ENCODE measurements around the gene LRRTM4.
"Not testable (repeated sequence)": the region's sequence is repeated elsewhere in the genome, so short reads cannot be mapped to it uniquely, and the experiment has no call there.

LRRTM4 gene

DNA sequence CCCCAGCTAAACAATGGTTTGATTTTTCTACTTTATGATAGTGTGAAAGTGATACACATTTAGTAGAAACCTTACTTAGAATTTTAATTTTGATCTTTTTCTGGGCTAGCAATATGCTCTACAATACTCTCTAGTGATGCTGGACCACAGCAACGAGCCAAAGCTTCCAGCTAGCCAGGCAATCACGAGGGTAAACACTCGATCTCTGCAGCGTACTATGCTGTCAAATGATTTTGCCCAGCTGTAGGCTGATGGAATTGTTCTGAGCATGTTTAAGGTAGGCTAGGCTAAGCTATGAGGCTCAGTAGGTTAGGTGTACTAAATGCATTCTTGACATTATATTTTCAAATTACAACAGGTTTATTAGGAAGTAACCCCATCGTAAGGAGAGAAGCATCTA, 207.5 kb downstream of the LRRTM4 start:
- DNase-seq (ENCODE audit: low spot score) = no peak

DNA sequence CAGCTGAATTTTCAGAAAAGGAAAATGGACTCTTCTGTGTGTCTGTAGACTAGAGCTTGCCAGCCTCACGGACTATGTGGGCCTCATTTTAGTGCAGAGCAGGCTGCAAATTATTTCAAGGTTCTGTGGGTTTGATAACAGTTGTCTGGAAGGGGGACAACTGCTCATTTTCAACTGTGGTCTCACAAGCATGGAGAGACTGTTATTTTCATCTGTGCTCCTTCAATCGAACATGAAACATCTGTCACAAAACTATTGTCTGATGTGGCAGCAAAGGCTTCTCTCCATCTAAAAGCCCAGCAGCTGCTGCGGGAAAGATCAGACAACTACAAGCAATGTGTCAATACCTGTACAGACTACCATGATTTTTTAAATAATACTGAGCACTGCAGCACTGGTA, 211.8 kb downstream of the LRRTM4 start:
- no peak for DNase-seq (ENCODE audit: low spot score)

DNA sequence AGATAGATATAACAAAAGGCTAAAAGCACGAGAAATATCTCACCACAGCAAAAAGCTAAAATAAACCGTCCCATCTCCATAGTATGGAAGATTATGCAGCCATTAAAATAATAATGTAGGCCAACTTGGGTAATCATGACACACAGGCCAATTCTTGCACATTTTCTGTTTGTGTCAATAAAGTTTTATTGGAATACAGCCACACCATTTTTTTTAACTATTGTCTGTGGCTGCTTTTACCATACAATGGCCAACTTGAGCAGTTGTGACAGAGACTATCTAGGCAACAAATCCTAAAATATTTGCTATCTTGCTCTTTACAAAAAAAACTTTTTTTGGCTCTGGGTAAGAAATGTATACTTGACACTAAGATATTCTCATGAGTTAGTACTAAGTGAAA, 212.5 kb downstream of the LRRTM4 start:
- no peak for DNase-seq (ENCODE audit: low spot score)

DNA sequence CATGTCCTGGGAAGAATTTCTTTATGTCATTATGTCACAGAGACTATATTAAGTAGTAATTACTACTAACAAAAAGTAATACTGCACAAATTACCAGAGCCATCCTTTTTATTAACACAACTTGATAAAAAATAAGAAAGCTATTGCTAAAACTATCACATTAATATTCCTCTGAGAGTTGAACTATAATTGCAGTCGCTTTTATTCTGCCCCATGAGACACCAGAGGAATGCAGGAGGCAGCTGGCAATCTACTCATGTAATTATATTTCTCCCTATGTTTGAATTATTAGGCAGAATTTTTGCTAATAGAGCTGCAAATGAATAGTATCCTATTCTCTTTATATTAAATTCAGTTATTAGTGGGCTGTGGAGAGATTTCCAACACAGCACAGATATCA, 220.7 kb downstream of the LRRTM4 start:
- no peak for DNase-seq (ENCODE audit: low spot score)

DNA sequence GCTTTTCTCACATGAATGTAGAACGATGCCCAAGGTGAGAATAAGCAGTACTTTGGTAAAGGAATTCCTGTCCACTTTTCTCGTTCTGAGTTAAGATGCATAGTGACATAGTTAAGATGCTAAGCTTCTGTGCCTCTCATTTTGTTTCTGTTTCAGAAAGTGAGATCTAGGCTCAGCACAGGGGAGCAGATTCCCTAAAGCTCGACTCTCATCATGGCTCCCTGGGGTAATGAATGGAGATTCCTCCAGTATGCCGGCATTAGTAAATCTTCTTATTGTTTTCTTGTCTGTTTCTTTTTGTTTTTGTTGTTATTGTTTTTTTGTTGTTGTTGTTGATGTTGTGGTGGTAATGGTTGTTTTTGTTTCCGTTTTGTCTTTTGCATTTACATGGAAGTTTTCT, 225.4 kb downstream of the LRRTM4 start:
- no peak for DNase-seq (ENCODE audit: low spot score)

DNA sequence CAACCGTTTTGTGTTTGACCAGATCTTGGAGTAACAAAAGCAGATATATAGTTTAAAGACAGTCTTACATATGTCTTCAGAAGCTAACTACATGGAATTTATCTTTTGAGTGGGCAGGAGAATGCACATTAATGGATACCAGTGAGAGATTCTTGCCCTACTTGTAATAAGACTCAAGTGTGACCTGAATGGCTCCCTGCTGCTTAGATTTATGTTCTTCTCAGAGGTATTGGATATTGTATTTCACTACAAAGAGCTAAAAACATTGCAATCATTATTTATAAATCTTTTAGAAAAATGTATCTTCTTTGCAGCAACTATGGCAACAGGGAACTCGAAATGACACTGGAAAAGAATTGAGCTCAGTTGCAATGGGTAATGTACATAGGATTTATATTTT, 227.7 kb downstream of the LRRTM4 start:
- no peak for DNase-seq (ENCODE audit: low spot score)

DNA sequence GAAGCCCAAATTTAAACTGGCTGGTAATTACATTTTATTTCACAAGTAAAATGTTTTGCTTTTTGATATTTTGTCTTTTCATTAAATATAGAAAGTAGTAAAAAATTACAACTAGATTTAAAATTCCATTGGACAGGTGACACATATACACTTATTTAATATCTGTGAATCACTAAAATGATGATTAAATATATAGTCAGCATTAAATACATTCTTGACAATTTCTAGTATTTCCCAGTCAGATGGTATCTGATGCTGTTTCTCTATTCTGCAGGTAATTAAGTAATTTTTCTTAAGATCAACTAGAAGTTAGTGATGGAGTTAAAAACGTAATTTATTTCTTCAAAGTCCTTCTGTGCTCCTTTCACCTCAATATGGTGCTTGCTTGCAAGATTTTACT, 237.8 kb downstream of the LRRTM4 start:
- DNase-seq (ENCODE audit: low spot score) = no peak

DNA sequence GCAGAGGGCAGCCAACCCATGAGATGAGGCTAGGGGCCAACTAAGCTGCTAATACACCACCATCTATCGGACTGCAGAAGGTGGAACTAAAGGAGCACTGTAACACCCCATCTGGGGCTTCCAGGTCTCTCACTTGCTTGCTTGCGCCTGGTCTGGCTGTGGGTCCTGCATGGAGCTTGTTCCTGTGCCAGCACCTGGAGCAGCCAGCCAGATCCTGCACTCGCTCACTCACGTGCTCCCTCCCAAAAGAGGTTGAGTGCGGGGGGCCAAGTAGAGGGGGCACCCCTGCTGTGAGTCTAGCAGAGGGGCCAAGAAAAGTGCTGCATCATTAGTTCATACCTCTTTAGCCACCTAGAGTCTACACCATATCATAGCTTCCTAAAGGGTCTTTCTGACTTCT, 250.9 kb downstream of the LRRTM4 start:
- no peak for DNase-seq (ENCODE audit: low spot score)

DNA sequence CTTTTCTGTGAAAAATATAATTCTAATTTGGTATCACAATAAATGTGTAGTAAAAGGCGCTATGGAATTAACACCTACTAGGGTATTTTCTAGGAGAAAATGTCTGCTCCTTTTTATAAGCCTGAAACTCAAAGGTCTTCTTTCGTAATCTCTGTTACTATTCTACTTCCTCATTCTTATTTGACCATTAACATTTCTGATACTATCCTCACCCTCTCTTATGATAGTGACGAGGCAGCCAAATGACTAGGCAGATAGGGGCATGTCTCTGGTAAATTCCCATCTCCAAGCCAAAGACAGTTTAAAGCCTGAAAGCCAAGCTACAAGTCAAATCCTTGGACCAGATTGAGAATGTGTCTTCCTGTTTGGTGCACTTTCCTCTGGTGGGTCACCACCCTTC, 251.7 kb downstream of the LRRTM4 start:
- DNase-seq (ENCODE audit: low spot score) = no peak

DNA sequence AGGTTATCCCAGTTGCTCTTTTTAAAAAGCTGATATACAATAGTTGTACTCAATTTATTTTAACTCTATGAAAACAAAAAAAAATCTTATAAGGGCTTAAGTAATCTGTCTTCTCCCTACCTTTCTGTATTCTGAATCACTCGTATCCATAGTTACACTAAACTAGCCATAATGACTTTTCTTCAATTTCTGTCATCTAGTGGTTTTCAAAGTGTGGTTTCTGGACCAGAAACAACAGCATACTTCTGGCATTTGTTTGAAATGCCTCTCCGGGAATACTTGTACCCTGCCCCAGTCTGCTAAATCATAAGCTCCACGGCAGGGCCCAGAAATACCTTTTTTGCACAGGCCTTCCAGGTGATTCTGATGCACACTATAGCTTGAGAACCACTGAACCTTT, 253.6 kb downstream of the LRRTM4 start:
- DNase-seq (ENCODE audit: low spot score) = no peak

DNA sequence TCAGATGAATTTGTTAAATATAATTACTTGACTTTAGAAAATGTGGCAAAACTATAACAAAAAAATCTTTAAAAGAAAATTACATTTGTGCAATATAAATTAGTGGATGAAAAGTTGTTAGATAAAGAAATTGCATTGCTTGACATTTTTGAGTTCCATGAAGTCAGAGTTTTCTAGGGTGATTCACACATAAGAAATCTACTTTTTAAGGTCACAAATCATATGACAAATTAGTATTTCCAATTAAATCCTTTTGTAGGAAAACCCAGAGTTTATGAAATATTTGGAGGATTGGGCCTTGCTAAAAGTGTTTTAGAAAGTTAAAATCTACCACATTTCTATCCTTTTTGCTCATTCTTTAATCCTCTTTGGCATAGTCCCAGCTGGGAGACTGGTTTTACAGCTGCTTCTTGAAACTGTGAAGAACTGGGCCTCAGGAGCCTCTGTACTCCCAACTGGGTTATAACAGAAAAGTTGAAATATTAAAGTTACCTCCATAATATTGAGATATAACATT, 289.2 kb downstream of the LRRTM4 start:
- no peak for DNase-seq (ENCODE audit: low spot score)

DNA sequence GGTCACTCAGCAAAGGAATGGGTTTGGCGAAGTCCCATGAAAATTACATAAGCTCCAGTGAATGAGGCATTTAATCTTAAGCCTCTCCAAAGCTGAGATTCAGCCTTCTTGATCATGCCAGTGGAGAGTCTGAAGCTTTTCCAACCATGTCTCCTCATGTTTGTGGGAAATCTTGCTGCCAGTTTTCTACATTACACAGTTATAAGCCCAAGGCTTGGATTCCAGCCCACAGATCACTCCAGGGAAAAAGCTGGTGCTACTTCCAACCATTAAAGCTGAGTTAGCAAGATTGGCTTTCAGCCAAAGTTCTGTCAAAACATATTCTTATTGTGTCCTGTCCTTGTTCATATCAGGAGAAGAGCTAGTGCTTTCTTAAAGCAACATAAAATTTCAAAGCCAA, 293.8 kb downstream of the LRRTM4 start:
- no peak for DNase-seq (ENCODE audit: low spot score)

DNA sequence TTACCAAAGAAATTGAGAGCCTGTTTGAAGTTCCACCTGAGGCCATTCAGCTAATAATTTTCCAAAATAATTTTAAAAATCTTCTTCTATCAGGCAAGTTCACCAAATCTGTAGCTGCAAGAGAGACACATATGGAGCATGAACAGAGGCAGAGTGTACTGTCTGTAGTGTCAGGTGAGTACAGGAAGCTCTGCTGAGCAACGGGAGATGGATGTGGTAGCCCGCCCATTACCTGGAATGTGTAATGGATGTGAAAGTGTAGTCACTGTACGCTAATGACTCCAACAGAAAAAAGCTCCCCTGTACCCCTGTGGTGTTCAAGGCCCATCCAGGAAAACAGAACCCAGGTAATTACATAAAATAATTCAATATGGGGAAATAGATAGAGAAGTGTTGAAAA, 311.5 kb downstream of the LRRTM4 start:
- no peak for DNase-seq (ENCODE audit: low spot score)

DNA sequence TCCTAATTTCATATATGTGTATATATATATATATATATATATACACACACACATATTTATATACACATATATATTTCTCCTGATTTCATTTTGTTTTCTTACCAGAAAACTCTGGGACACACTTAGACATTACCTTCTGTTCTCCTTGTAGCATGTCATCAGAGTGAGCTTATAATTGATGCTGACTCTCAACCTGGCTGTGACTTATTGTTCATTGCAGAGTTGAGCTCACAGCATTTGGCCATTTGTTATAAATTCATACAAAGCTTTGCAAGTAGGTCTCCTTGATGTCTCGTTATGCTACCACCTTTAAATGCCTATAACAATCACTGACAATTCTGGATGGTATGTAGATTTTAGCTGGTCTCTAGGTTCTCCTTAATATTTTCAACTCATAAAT, 314.8 kb downstream of the LRRTM4 start:
- no peak for DNase-seq (ENCODE audit: low spot score)

DNA sequence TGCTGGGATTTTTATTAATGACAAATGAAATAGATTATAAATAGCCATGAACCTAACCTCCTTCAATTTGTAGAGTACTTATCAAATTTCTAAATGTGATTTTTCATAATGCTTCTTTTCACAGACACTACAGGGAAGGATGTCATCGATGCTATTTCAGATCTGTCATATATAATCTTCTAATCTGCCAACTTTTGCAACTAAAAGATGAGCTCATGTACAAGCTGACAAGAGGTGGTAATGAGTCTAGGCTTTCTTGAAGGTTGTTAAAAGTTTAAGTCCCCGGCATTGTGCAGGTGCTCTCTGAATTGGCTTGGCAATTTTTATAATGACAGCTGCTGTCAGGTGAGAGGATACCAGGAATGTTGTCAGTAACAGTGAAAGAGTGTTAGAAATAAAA, 320.4 kb downstream of the LRRTM4 start:
- DNase-seq (ENCODE audit: low spot score) = no peak

DNA sequence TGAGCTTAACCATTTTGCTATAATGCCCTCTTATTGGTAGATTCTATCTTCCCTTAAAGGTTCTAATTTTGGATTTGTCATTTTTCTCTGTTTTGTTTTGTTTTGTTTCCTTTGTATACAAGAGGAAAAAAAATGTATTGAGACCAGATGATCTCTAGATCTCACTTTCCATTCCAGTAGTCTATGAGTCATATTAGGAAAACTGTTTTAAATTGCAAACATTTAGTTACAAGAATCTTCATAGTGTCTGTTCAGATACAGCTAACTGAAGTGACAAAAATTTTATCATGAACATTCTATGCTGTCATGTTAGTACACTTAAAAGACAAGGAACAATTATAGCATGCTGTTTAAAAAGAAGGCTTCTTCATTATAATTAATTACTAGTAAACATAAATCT, 322.8 kb downstream of the LRRTM4 start:
- DNase-seq (ENCODE audit: low spot score) = no peak

DNA sequence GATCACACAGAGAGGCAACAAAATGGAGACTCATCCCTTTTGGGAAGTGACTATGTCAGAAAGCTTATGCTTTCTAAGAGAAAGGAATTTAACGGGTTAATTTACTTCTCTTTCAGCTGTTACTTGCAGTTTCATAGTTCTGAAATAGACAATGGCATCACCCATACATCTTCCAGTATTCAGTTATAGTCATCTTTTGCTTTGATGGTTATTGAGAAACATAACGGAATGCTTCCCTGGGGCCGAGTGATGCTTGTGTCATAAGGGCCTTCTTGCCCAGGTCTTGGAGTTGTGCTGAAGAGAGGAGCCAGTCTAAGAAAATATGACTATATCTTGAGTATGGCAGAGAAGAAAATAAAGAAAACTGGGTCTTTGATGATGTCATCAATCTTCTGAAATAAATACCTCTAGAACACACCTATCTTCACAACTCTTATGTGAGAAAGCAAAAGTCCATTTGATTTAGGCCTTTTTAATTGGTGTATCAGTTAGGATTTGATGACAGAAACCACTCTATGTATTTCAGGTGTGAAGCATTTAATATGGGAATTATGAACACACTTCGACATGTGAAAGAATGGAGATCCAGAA, 328.2 kb downstream of the LRRTM4 start:
- no peak for DNase-seq (ENCODE audit: low spot score)

DNA sequence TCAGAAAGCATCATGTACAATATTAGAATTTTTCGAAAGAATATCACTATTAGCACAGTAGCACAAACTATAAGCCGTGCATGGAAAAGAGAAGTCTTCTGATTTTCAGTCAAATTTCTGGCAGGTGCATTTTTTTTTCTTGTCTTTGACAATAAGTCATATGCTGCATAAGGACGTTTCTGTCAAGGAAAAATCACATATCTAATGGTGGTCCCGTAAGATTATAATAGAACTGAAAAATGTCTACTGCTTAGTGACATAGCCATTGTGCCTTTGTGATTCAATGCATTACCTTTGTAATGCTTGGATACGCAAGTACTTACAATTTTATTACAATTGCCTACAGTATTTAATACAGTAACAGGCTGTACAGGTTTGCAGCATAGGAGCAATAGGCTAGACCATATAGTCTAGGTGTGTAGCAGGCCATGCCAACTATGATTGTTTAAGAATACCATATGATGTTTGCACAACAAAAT, 329.3 kb downstream of the LRRTM4 start:
- no peak for DNase-seq (ENCODE audit: low spot score)

DNA sequence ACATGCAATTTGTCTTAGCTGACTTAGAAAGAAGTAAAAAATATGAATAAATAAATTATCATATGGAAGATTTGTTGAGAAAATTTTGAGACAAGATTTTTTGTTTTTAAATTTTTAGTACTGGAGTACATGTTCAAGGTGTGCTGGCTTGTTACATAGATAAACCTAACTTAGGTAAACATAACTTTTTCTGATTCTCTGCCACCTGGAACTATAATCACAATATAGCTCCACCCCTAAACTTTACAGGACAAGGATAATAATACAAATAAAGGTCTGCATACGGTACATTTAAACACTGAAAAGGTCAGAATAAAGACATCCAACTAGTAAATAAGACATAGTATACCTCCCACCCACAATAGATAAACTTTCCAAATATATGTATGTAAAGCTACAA, 330.5 kb downstream of the LRRTM4 start:
- no peak for DNase-seq (ENCODE audit: low spot score)

DNA sequence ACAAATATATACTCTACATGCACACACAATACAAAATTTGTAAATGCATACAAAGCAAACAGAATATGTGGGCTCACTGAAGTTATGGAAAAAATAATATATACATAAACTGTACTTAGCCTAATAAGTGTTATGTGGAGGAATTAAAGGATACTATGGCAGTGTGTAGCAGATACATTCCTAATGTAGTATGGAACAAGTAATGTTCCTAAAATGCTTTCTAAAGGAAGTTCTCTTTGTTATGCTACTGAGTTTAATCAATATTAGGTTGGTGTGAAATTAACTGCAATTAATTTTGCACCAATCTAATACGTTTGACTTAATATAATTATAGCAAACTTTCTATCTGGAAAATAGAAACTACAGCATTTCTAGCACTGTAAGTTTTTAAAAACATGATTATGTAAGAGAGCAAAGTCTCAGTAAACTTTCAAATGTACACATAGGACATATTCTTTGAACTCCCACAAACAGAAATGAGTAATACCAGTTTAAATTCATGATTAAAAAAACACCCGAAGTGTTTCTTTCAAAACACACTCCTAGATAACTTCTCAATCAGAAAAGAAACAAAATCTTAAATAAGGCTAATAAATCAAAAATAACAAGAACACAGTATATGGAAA, 331.3 kb downstream of the LRRTM4 start:
- no peak for DNase-seq (ENCODE audit: low spot score)

DNA sequence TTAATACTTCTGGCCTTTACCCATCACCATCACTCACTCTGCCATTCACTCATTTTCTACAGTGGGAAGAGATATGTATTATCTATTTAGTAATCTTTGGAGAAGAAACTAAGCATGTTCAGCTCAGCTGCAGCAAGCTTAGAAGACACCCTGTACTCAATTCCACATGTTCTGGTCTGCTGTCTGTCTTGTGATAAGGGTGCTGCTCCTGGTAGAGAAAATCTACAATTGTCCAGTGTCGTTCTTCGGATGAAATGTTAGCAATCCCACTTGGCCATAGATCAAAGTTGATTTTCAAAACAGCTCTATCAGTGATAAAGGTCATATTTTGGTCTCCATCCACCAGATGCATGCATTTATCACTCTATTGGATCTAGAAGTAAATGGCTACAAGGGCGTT, 337.1 kb downstream of the LRRTM4 start:
- DNase-seq (ENCODE audit: low spot score) = no peak

DNA sequence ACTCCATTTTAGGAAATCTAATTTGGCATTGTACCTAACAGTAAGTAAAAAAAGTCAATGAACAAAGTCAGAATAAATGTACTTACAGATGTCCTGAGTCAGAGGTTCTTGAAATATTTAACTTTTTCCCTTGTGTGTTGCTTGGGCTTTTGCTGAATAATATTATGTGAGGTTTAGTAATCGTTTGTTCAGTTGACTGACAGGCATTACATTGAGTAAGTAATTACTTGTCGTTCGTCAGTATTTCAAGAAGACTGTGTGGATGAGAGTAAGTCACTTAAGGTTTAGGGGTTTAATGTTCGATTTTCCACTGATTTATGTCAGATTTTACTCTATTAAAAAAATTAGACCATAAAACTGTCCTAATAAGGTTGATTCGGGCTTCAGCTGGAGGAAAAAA, 342.9 kb downstream of the LRRTM4 start:
- DNase-seq (ENCODE audit: low spot score) = no peak

DNA sequence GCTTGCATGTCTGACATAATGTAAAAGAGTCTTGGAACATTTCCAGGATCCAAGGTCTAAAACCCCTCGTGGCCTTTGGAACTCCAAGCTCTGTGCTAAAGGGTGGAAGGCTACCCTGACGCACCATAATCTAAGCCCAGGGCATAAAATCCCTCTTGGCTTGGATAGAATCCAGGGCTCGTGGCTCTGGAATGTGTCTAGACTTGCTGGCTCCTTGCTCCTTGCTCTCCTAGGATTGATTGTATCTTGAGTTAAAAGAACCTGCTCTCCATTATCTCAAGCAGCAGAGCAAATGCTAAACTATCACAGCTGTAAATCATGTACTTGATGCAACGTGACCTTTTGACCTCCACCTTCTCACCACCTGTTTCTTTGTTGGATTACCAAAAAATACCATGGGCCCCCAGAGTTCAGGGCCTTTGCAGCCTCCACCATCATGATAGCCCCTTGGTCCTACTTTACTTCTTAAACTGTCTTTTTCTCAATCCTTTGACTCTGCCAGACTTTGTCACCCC, 346.9 kb downstream of the LRRTM4 start:
- not testable (repeated sequence) for DNase-seq (ENCODE audit: low spot score)

DNA sequence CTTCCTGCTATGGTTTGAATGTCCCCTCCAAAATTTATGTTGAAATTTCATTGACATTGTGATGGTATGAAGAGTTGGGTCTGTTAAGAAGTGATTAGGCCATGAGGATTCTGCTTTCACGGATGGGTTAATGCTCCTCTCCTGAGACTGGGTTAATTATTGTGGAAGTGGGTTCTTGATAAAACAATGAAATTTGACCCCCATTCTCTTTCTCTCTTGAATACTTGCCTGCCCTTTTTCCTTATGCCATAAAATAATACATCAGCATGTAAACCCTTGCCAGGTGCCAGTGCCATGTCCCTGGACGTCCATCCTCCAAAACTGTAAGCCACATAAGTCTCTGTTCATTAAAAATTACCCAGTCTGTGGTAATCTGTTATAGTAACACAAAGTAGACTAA, 352.8 kb downstream of the LRRTM4 start:
- no peak for DNase-seq (ENCODE audit: low spot score)
